Measurements from ENCODE around the gene MPRIP.
A peak's percentile ranks its signal among the peaks of the same experiment; 100 is the strongest.

MPRIP gene

GRCh38 chr17:17172001-17172939 lies 130.0 kb downstream of the MPRIP start:
- no peak for DNase-seq

DNA sequence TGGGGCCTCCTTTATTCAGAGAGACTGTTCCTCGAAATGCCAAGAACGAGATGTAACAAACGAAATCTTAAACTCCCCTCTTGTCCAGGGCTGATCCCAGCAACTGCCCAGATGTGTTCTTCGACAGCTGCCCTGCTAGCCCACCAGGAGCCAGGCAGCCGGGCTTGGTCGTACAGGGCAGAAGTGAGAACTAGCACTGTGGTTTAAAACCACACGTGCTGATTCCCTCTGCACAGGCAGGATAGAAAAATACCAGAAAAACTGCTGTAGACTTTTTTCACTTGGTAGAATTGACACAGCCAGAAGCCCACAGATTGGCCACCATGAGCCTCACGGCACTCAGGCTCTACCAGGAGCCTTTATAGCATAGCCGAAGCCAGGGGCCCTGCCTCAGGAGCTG lies 130.7 kb downstream of the MPRIP start:
- DNase-seq: no peak

GRCh38 chr17:17173921-17174320 lies 131.7 kb downstream of the MPRIP start:
- no peak for DNase-seq

GRCh38 chr17:17175340-17175739 lies 133.1 kb downstream of the MPRIP start:
- no peak for DNase-seq

- DNase-seq: peak; percentile 21
These were observed 133.7 kb downstream of the MPRIP start for GRCh38 chr17:17175917-17176316.

DNA sequence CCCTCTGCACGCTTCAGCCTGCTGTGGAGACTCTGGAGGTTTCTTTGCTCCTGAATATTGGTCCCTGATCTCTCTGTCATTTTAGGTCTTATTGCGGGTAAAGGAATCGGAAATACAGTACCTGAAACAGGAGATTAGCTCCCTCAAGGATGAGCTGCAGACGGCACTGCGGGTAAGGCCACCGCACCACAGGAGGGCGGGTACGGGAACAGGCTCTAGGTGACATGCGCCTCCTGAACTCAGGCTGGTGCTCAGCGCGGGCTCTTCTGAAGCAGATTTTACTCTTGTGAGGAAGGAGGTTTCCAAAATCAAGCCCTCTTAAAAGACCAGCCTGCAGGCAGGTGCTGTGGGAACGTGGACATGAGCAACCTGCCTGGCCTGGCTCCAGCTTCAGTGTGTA lies 134.1 kb downstream of the MPRIP start:
- DNase-seq: peak; percentile 25

DNA sequence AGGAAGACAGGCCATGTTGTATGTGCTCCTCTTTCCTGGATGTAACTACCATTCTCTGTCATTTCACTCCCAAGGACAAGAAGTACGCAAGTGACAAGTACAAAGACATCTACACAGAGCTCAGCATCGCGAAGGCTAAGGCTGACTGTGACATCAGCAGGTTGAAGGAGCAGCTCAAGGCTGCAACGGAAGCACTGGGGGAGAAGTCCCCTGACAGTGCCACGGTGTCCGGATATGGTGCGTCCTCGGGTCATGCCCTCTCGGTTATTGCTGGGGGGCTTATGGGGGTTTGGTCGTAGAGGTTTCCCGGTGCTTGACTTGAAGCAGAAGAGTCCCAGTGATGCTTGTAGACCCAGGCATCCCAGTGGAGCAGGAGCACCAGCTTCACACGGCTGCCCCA lies 134.9 kb downstream of the MPRIP start:
- peak; percentile 29 for DNase-seq

DNA sequence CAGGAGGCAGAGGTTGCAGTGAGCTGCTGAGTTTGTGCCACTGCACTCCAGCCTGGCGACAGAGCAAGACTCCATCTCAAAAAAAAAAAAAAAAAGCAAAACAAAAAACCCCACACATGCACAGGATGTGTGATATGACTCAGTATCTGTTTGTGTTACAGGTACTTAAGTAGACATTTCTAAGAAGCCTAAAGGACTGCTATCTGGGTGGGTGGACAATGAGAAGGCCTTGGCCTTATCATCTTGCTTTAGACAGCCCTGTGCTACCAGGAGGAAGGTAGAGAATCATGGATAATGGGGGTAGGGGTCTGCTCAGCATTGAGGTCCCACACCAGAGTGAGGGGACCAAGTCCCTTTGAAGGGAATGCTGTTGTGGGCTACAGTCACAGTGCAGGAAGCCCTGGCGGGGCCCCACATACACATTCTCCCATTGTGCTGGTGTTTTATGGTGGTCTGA lies 137.1 kb downstream of the MPRIP start:
- peak; percentile 49 for DNase-seq

DNA sequence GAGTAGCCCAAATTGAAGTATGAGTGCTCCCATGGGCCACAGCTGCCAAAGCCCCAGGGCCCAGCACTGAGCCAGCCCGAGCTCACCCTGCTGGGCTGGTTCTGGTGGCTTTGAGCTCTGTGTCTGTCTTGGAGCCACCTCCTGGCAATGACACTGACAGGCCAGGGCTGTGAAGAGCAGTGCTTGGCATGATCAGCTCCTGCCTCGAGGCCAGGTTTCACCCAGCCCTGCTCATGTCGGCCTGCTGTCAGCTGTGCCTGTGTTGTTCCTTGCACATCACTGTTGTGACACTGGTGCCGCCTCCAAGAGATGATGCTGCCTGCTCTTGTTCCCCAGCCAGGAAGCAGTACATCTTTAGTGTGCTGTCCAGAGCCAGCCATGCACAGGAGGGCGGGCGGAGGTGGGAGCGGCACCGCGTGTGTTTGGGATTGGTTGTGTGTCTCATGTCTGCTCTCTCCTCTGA lies 137.9 kb downstream of the MPRIP start:
- peak; percentile 26 for DNase-seq

- no peak for DNase-seq
These were observed 138.7 kb downstream of the MPRIP start for GRCh38 chr17:17180741-17181525.

DNA sequence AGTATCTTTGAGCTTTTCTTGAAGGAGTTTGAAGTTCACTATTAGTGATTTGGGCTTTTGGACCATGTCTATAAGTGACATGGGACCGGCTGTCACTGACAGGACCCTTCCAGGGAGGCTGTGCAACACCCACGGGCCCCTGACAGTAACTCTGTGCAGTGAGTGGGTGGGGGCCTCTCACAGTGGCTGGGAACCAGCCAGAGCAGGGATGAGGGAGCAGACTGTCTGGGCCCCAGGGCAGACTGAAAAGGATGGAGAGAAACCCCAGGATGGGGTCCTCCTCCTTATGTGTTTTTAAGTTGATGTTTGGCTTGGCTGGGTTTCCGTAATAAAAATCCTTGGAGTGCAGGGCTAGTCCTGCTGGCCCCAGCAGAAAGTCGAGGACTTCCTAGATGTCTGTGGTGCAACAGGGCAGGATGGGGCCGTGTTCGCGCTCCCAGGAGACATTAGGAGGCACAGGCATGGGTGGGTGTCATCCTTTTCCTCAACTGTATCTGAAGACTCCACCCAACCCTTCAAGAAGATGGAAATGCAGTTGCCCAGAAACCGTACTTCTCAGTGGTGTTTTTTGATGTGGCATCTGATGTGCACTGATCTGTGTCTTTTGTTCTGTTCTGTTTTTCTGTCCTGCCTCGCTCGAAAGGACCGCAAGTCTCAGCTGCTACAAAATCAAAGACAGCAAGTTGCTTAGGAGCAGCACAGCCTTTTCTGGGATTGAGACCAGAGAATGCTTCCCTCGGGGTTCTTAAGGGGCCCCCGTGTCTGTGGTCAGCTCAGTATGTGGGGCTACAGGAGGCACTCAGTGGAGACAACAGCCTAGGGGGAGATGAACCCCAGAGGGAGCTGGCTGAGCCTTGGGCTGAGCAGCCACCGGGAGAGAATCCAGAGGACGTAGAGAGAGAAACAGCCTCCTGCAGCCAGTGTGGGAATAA lies 139.7 kb downstream of the MPRIP start:
- peak; percentile 61 for DNase-seq

GRCh38 chr17:17182598-17183136 lies 140.4 kb downstream of the MPRIP start:
- no peak for DNase-seq

- no peak for DNase-seq
These were observed 141.5 kb downstream of the MPRIP start for GRCh38 chr17:17183744-17184143.

DNA sequence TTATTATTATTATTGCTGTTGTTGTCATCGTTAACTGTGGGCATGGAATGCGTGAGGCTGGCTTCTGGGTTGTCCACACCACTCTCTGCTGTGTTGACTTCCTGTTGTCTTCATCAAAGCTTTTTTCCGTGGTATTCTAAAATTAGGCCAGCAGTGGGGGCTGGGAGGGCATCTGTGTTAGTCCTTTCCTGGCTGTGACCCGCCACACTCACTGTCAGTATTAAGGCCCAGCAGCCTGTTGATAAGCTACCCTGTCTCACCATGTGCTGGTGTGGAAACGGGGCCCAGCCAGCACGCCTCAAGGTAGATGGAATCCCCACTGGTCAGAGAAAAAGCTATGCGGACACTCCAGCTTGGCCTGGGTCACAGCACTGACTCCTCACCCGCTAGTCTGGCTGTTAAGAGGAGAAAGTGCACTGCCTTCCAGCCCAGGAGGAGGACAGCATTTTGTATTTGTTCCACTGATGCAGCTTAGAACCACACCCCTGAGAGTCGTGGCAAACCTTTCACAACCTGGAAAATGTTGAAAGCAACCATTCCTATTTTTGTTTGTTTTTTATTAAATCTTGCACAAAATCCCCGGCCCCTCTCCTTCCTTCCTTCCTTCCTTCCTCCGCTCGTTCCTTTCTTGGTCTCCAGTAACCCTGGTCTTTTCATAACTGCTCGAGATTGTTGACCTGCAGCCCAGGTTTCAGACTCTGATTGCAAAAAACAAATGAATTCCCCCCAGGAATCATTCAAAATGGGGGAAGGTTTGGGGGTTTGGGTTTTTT lies 142.9 kb downstream of the MPRIP start:
- DNase-seq: peak; percentile 42

- no peak for DNase-seq
These were observed 143.8 kb downstream of the MPRIP start for GRCh38 chr17:17186051-17186450.

GRCh38 chr17:17186551-17187505 lies 144.6 kb downstream of the MPRIP start:
- no peak for DNase-seq

DNA sequence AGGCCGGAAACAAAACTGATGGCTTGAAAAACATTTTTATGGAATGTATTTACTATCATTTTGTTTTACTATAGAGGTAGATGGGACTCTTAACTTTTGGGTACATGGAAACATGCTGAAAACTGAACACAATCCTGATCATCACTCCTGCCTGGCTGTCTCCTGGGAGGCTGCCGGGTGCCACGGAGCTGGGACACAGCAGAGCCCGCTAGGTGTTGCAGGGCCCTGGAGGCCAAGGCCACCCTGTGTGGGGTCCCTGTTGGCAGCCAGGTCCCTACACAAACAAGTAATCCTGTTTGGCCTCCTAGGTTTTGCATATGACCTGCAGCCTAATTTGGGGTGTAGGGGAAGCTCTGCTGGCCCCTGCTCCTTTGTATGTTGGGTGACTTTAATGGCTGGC lies 146.3 kb downstream of the MPRIP start:
- no peak for DNase-seq

- DNase-seq: no peak
These were observed 147.3 kb downstream of the MPRIP start for GRCh38 chr17:17189559-17189958.

- DNase-seq: no peak
These were observed 147.9 kb downstream of the MPRIP start for GRCh38 chr17:17190188-17190587.

DNA sequence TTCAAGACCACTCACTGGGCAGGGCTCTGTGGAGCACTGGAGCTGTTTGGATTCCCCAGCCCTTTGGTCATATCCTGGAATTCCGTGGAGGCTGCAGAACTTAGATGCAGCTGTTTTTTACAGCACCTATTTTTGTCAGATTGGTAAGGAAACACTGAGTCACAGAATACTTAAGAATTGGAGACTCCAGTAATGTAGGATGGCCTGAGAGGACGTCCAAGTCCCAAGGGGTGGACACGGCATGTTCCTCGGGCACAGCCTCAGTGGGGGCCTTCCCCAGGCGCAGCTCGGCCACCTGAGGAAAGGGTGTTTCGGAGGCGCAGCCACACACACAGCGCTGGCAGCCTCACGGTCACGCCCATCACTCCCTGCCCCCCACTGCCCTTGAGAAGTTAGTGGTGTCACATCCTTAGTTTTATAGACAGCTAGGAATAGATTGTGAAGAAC lies 149.1 kb downstream of the MPRIP start:
- DNase-seq: no peak
